Measurements from ENCODE around the gene SLC4A8. TPM values are rescaled to one million over a fixed set of nuclear protein-coding genes. Genes with fewer than 3 reads are reported as not detected.

Gene SLC4A8
- total RNA-seq, 1 experiment from 2014 or later: 3.0 TPM

- peaks cover 50% of the 10 kb centered on the region for H3K79me2 ChIP-seq (ENCODE audit: low read depth)
- POLR2A ChIA-PET (ENCODE audit: unreplicated experiment): no interaction called here
- H4K20me1 ChIP-seq (ENCODE audit: insufficient read depth): no peaks in the 10 kb centered on the region
- CTCF ChIA-PET: interaction anchor here (0.6 kb wide), 1 partner anchor 636 kb away, joined by 12 read pairs; no protein-coding TSS in a partner anchor
- BruUV-seq (replicated peaks): no TSS peak
- no peak overlapping the region for H3K4me3 ChIP-seq
- H3K9me2 ChIP-seq (ENCODE audit: insufficient read depth): no peaks in the 10 kb centered on the region
- no peaks in the 10 kb centered on the region for H3K9me3 ChIP-seq (ENCODE audit: insufficient read depth, low read depth)
- TF ChIP-seq CTCF (conservative IDR thresholded peaks at IDR 0.05): no peak
- no peak for TF ChIP-seq EZH2 (IDR thresholded peaks at IDR 0.05; ENCODE audit: low read depth)
- no peaks in the 10 kb centered on the region for H3K27me3 ChIP-seq (ENCODE audit: insufficient read depth, low read depth)
- peaks cover 4% of the 10 kb centered on the region; the same call in 1 of the 2 replicates for H3K36me3 ChIP-seq (ENCODE audit: low read depth)
- peaks cover 79% of the 10 kb centered on the region for H3K4me1 ChIP-seq (replicated peaks; ENCODE audit: insufficient read depth)
- no peak for DNase-seq
- intact Hi-C loops (cut with micrococcal nuclease; ENCODE audit: unreplicated experiment): loop anchor here (2.0 kb wide), 1 partner anchor 19 kb away; no protein-coding TSS in a partner anchor
- H3K27ac ChIP-seq: peak overlapping the region; percentile 69; the same call in 1 of the 2 replicates
- H2AFZ ChIP-seq: no peak overlapping the region
- H3K4me2 ChIP-seq: peak overlapping the region; percentile 86
- H3F3A ChIP-seq (ENCODE audit: insufficient read depth, low read depth): peaks cover 55% of the 10 kb centered on the region
Observed at GRCh38 chr12:51389302-51389999, 35.2 kb upstream of the SLC4A8 start.

DNA sequence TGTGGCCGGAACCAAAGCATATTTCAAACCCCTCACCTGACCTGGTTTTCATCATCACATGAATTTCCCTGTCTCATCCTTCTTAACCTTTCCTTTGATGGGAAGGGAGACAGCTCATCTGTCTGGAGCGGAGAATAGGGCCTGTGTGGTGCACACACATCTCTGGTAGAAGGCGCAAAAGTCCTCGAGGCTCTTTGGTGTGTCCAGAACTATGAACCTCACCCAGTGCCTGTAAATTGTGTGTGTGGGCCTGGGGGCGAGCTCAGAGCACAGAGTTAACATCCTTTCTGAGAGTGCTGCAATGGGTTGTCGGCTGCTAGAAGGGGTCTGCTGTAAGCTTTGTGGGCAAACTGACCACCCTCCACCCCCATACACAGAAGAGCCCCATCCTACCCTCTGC is 34.2 kb upstream of the SLC4A8 start:
- H3F3A ChIP-seq (ENCODE audit: insufficient read depth, low read depth): peaks cover 45% of the 10 kb centered on the region
- H3K27ac ChIP-seq: peak overlapping the region; percentile 11; the same call in 1 of the 2 replicates
- peak overlapping the region; percentile 86 for H3K4me2 ChIP-seq
- peak overlapping the region; percentile 91 for H3K4me3 ChIP-seq
- BruUV-seq (replicated peaks): TSS peak; percentile 47
- H3K79me2 ChIP-seq (ENCODE audit: low read depth): peaks cover 43% of the 10 kb centered on the region
- ChIA-PET CTCF (no interaction called here), POLR2A (ENCODE audit: unreplicated experiment) (no interaction called here)
- no peaks in the 10 kb centered on the region for H3K9me2 ChIP-seq (ENCODE audit: insufficient read depth)
- DNase-seq: no peak
- H4K20me1 ChIP-seq (ENCODE audit: insufficient read depth): no peaks in the 10 kb centered on the region
- no peaks in the 10 kb centered on the region for H3K27me3 ChIP-seq (ENCODE audit: insufficient read depth, low read depth)
- intact Hi-C loops (cut with micrococcal nuclease; ENCODE audit: unreplicated experiment): no loop called here
- no peaks in the 10 kb centered on the region for H3K36me3 ChIP-seq (ENCODE audit: low read depth)
- H2AFZ ChIP-seq: peak overlapping the region; percentile 99; the same call in 1 of the 2 replicates
- H3K9me3 ChIP-seq (ENCODE audit: insufficient read depth, low read depth): no peaks in the 10 kb centered on the region
- peaks cover 70% of the 10 kb centered on the region for H3K4me1 ChIP-seq (replicated peaks; ENCODE audit: insufficient read depth)
- TF ChIP-seq EZH2 (IDR thresholded peaks at IDR 0.05; ENCODE audit: low read depth) (no peak), CTCF (conservative IDR thresholded peaks at IDR 0.05) (no peak)

DNA sequence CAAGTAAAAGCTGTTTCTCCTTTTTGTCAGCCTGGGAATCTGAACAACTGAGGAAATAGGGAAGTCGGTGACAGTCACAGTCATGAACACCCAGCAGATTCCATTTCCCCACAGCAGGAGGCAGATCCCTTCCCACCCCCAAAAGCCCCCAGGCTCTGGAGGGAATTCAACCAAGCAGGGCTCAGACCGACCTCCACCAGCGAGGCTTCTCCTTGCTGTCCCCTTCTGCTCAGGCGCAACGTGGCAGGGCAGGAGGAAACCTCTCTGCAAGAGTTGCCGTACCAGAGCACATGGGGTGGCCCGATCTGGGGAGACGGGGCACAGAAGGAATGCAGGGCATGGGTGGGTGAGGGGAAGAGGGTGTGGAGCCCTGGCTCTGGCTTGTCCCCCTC is 33.7 kb upstream of the SLC4A8 start:
- Histone ChIP-seq H3K9me3 (ENCODE audit: insufficient read depth, low read depth) (no peaks in the 10 kb centered on the region), H3K4me3 (peak overlapping the region; percentile 91), H3K79me2 (ENCODE audit: low read depth) (peaks cover 39% of the 10 kb centered on the region), H2AFZ (peak overlapping the region; percentile 99), H3K4me1 (replicated peaks; ENCODE audit: insufficient read depth) (peaks cover 66% of the 10 kb centered on the region), H3K36me3 (ENCODE audit: low read depth) (no peaks in the 10 kb centered on the region), H3K27ac (peak overlapping the region; percentile 11; the same call in 1 of the 2 replicates), H3F3A (ENCODE audit: insufficient read depth, low read depth) (peaks cover 42% of the 10 kb centered on the region), H3K27me3 (ENCODE audit: insufficient read depth, low read depth) (no peaks in the 10 kb centered on the region), H3K9me2 (ENCODE audit: insufficient read depth) (no peaks in the 10 kb centered on the region), H4K20me1 (ENCODE audit: insufficient read depth) (no peaks in the 10 kb centered on the region), H3K4me2 (peak overlapping the region; percentile 86)
- TF ChIP-seq EZH2 (IDR thresholded peaks at IDR 0.05; ENCODE audit: low read depth) (no peak), CTCF (conservative IDR thresholded peaks at IDR 0.05) (no peak)
- peak; percentile 43 to 58 for DNase-seq
- ChIA-PET POLR2A (ENCODE audit: unreplicated experiment) (interaction anchor here (0.6 to 1.3 kb wide), 2 partner anchors 19 to 88 kb away, joined by 4 to 10 read pairs; no protein-coding TSS in a partner anchor), CTCF (no interaction called here)
- no TSS peak for BruUV-seq (replicated peaks)
- intact Hi-C loops (cut with micrococcal nuclease; ENCODE audit: unreplicated experiment): no loop called here
